H1 (cell line): ENCODE results near the gene IGLL1. TPM values are rescaled to one million over a fixed set of nuclear protein-coding genes. Genes with fewer than 3 reads are reported as not detected.

ENCODE experiments used
- CTCF ChIA-PET: fragments of 300-600 bp; sonication (Branson Sonifier 250); formaldehyde crosslinking; loops from one replicate; lab custom pipeline; 2021; ENCODE audit not compliant: partially characterized antibody; lab: Charles Lee
- POLR2A ChIA-PET: fragments of 300-600 bp; sonication (Branson Sonifier 250); formaldehyde crosslinking; loops from one replicate; lab custom pipeline; 2021; ENCODE audit warnings: inconsistent platforms; ENCODE audit not compliant: partially characterized antibody; lab: Charles Lee
- DNase-seq, 2 experiments: peaks; one replicate each; pipeline versions ENCODE4 v3.0.0 to v3.0.0-alpha.2; 2010 to 2022; ENCODE audit warnings: low spot score in 2 of 2, low read depth in 1 of 2, mixed read lengths in 1 of 2
- FAIRE-seq: peaks from 2 replicates; lab custom pipeline; 2011; peaks lifted over from hg19 to GRCh38; lab: Jason Lieb, UNC
- H2AFZ ChIP-seq: 2 replicates; pipeline ENCODE4 v1.8.1; 2012; ENCODE audit warnings: low read length, inconsistent platforms
- H2AK5ac ChIP-seq: 2 replicates; pipeline ENCODE4 v1.6.1; 2013; ENCODE audit warnings: low read depth, low read length
- H2BK120ac ChIP-seq: replicated peaks from 2 replicates; pipeline ENCODE3; 2013; ENCODE audit warnings: low read depth, low read length, inconsistent platforms
- H2BK12ac ChIP-seq: 2 replicates; pipeline ENCODE4 v1.6.1; 2013; ENCODE audit warnings: low read depth, low read length
- H2BK15ac ChIP-seq: 2 replicates; pipeline ENCODE4 v1.6.1; 2013; ENCODE audit warnings: low read length
- H2BK20ac ChIP-seq: 2 replicates; pipeline ENCODE4 v1.6.1; 2013; ENCODE audit warnings: low read length
- H2BK5ac ChIP-seq: 2 replicates; pipeline ENCODE4 v1.6.1; 2013; ENCODE audit warnings: low read depth, low read length
- H3K14ac ChIP-seq: 2 replicates; pipeline ENCODE4 v1.6.1; 2013; ENCODE audit warnings: inconsistent platforms; ENCODE audit not compliant: insufficient read length
- H3K18ac ChIP-seq: 2 replicates; pipeline ENCODE4 v1.6.1; 2013; ENCODE audit warnings: low read length; ENCODE audit errors: extremely low read depth
- H3K23ac ChIP-seq: 2 replicates; pipeline ENCODE4 v1.6.1; 2013; ENCODE audit warnings: inconsistent platforms; ENCODE audit not compliant: insufficient read length
- H3K23me2 ChIP-seq: 2 replicates; pipeline ENCODE4 v1.6.1; 2013; ENCODE audit warnings: low read depth, low read length
- H3K27ac ChIP-seq: 2 replicates; pipeline ENCODE4 v1.6.1; 2011; ENCODE audit warnings: low read depth, low read length, inconsistent platforms
- H3K27me3 ChIP-seq, 4 experiments: replicated peaks in 1 of 4; 1 replicate in 1 of 4; 2 replicates in 3 of 4; pipeline versions ENCODE4 v1.6.1 to v1.8.1; 2011 to 2013; ENCODE audit warnings: low read length in 3 of 4, mild to moderate bottlenecking in 3 of 4, inconsistent platforms in 2 of 4, mixed read lengths in 2 of 4, moderate library complexity in 1 of 4; ENCODE audit not compliant: control insufficient read depth in 3 of 4, insufficient read depth in 3 of 4; ENCODE audit errors: extremely low read depth in 1 of 4
- H3K36me3 ChIP-seq, 4 experiments: 2 replicates each; pipeline versions ENCODE4 v1.6.1 to v1.8.1; 2011 to 2013; ENCODE audit warnings: mild to moderate bottlenecking in 4 of 4, low read length in 3 of 4, moderate library complexity in 2 of 4, control low read depth in 1 of 4, inconsistent platforms in 1 of 4; ENCODE audit not compliant: insufficient read depth in 4 of 4, control insufficient read depth in 2 of 4
- H3K4ac ChIP-seq: replicated peaks from 2 replicates; pipeline ENCODE3; 2013; ENCODE audit warnings: low read length, low read depth, mixed read lengths, inconsistent platforms; ENCODE audit not compliant: insufficient read length
- H3K4me1 ChIP-seq, 4 experiments: replicated peaks in 1 of 4; 1 replicate in 1 of 4; 2 replicates in 3 of 4; pipeline versions ENCODE4 v1.6.1 to v1.8.1; 2011 to 2013; ENCODE audit warnings: low read length in 3 of 4, inconsistent platforms in 2 of 4, mixed read lengths in 1 of 4; ENCODE audit not compliant: insufficient read depth in 4 of 4, control insufficient read depth in 3 of 4
- H3K4me2 ChIP-seq, 2 experiments: 2 replicates each; pipeline versions ENCODE4 v1.6.1 to v1.8.1; 2011 to 2013; ENCODE audit warnings: low read depth in 2 of 2, low read length in 2 of 2, control low read depth in 1 of 2, inconsistent platforms in 1 of 2, mild to moderate bottlenecking in 1 of 2; ENCODE audit not compliant: insufficient read depth in 1 of 2
- H3K4me3 ChIP-seq, 4 experiments: fragments of 200-600, 300-600 bp in 1 of 4; sonication (generic), shearing (Covaris generic), sonication (Bioruptor Twin) in 1 of 4; 2 replicates each; pipeline versions ENCODE4 v1.5.1 to v1.8.1; 2011 to 2016; ENCODE audit warnings: low read length in 4 of 4, low read depth in 3 of 4, control low read depth in 2 of 4, inconsistent platforms in 2 of 4, mild to moderate bottlenecking in 2 of 4, mixed read lengths in 1 of 4, moderate library complexity in 1 of 4; ENCODE audit not compliant: insufficient read depth in 2 of 4; ENCODE audit errors: extremely low read depth in 1 of 4
- H3K56ac ChIP-seq: replicated peaks from 2 replicates; pipeline ENCODE3; 2013; ENCODE audit warnings: low read depth, mild to moderate bottlenecking, mixed read lengths, low read length, inconsistent platforms; ENCODE audit not compliant: insufficient read length
- H3K79me1 ChIP-seq: 2 replicates; pipeline ENCODE4 v1.6.1; 2013; ENCODE audit warnings: low read depth, low read length, control low read depth
- H3K79me2 ChIP-seq, 2 experiments: 2 replicates each; pipeline versions ENCODE4 v1.6.1 to v1.8.1; 2012 to 2013; ENCODE audit warnings: low read length in 2 of 2, mild to moderate bottlenecking in 2 of 2, inconsistent platforms in 1 of 2; ENCODE audit not compliant: insufficient read depth in 2 of 2, control insufficient read depth in 1 of 2
- H3K9ac ChIP-seq, 4 experiments: replicated peaks in 1 of 4; 1 replicate in 1 of 4; 2 replicates in 3 of 4; pipeline versions ENCODE4 v1.6.1 to v1.8.1; 2011 to 2013; ENCODE audit warnings: low read depth in 3 of 4, low read length in 3 of 4, control low read depth in 2 of 4, mild to moderate bottlenecking in 2 of 4, moderate library complexity in 2 of 4, inconsistent platforms in 1 of 4; ENCODE audit errors: extremely low read depth in 1 of 4
- H3K9me3 ChIP-seq, 2 experiments: 2 replicates each; pipeline versions ENCODE4 v1.6.1 to v1.8.1; 2012 to 2013; ENCODE audit warnings: mild to moderate bottlenecking in 2 of 2, moderate library complexity in 2 of 2, control low read depth in 1 of 2, inconsistent platforms in 1 of 2, low read depth in 1 of 2, low read length in 1 of 2, mixed read lengths in 1 of 2; ENCODE audit not compliant: insufficient read depth in 2 of 2
- H4K20me1 ChIP-seq, 2 experiments: replicated peaks in 1 of 2; 2 replicates each; pipeline versions ENCODE3 to v1.8.1; 2011 to 2013; ENCODE audit warnings: inconsistent platforms in 2 of 2, low read length in 2 of 2, mild to moderate bottlenecking in 1 of 2; ENCODE audit not compliant: insufficient read depth in 2 of 2, control insufficient read depth in 1 of 2
- H4K5ac ChIP-seq: 2 replicates; pipeline ENCODE4 v1.6.1; 2013; ENCODE audit warnings: low read length, low read depth, mixed read lengths, inconsistent platforms; ENCODE audit not compliant: insufficient read length
- H4K8ac ChIP-seq: 2 replicates; pipeline ENCODE4 v1.8.0; 2013; ENCODE audit warnings: mild to moderate bottlenecking, moderate library complexity, low read length, inconsistent platforms; ENCODE audit not compliant: insufficient read depth; ENCODE audit errors: extremely low read depth
- H4K91ac ChIP-seq: replicated peaks from 2 replicates; pipeline ENCODE3; 2013; ENCODE audit warnings: low read length, mixed read lengths, inconsistent platforms; ENCODE audit not compliant: insufficient read length
- RBBP5 ChIP-seq: IDR thresholded peaks from 2 replicates; pipeline ENCODE4 v1.7.1; 2012; ENCODE audit warnings: low read depth, mild to moderate bottlenecking, inconsistent platforms, low read length, moderate library complexity, borderline replicate concordance
- TAF1 ChIP-seq: IDR thresholded peaks from 2 replicates; pipeline ENCODE4 v1.6.1; 2011; ENCODE audit warnings: mild to moderate bottlenecking, low read depth, low read length
- WGBS, 2 experiments: shearing (Covaris generic) in 1 of 2; methylation state at CpG; one replicate each; pipeline versions ENCODE4 v1.1.6 to v1.1.7; 2013 to 2015; ENCODE audit warnings: low lambda C conversion rate in 2 of 2, mixed read lengths in 2 of 2, inconsistent platforms in 1 of 2, low coverage in 1 of 2, missing lambda C conversion rate in 1 of 2; ENCODE audit not compliant: insufficient replicate concordance in 2 of 2, insufficient coverage in 1 of 2, insufficient read length in 1 of 2; ENCODE audit errors: extremely low coverage in 1 of 2, missing lambda C conversion rate in 1 of 2; 5-methylcytosine and 5-hydroxymethylcytosine counted together
- polyA plus RNA-seq, 7 experiments: library from polyadenylated mRNA; depleted of rRNA in 3 of 7; stranded (reverse) in 5 of 7; unstranded in 2 of 7; fragments of >200 nt in 5 of 7; fragments of 200-250 nt in 2 of 7; gene quantifications; 1 replicate in 5 of 7; 2 replicates in 1 of 7; 4 replicates in 1 of 7; pipeline versions ENCODE4 v1.2.1 to v1.2.3, GENCODE V29; 2011 to 2013; ENCODE audit warnings: missing spikeins in 2 of 7, mixed read lengths in 2 of 7
- total RNA-seq: library from RNA; stranded (reverse); fragmentation: NEBNext Ultra II Directional; extraction: Animal tissue kit (Norgen Biotek cat#: 25700); gene quantifications from 2 replicates; pipeline ENCODE4 v1.2.1, GENCODE V29; 2021

Gene IGLL1
- total and polyA plus RNA-seq, 2 of the 8 experiments (the other 6 are each of a cell fraction or from before 2014, with no cell fraction given), result not detected

GRCh38 chr22:23621082-23621780 lies 41.1 kb upstream of the IGLL1 start:
- Histone ChIP-seq H4K5ac (no peak overlapping the region), H2BK20ac (no peak overlapping the region), H2BK120ac (no peak overlapping the region), H3K18ac (no peak overlapping the region), H3K9me3 (no peaks in the 10 kb centered on the region), H3K23me2 (no peaks in the 10 kb centered on the region), H3K4me3 (no peak overlapping the region), H4K8ac (no peak overlapping the region), H2BK12ac (no peak overlapping the region), H3K14ac (no peak overlapping the region), H3K36me3 (no peaks in the 10 kb centered on the region), H3K4me1 (no peaks in the 10 kb centered on the region; a peak in 1 of 7 replicates), H3K4me2 (no peak overlapping the region), H2AK5ac (no peak overlapping the region), H3K79me1 (no peaks in the 10 kb centered on the region), H4K91ac (no peak overlapping the region), H3K9ac (no peak overlapping the region), H4K20me1 (no peaks in the 10 kb centered on the region), H3K27me3 (no peaks in the 10 kb centered on the region; a peak in 2 of 7 replicates), H2AFZ (no peak overlapping the region), H3K27ac (no peak overlapping the region), H3K4ac (no peak overlapping the region), H2BK15ac (no peak overlapping the region), H3K56ac (no peak overlapping the region), H3K79me2 (no peaks in the 10 kb centered on the region), H3K23ac (no peak overlapping the region), H2BK5ac (no peak overlapping the region)
- TF ChIP-seq RBBP5, result no peak
- no peak for TF ChIP-seq TAF1
- FAIRE-seq (no peak), DNase-seq (no peak)
- 85% methylated on average over 9 of the region's 9 CpGs; no CpG with 5 or more reads in 1 of the 2 experiments for WGBS, 2 experiments
- CTCF ChIA-PET, result interaction anchor here (0.8 kb wide), 1 partner anchor 229 kb away, joined by 3 read pairs; no protein-coding TSS in a partner anchor
- POLR2A ChIA-PET, result no interaction called here
